Measurements from ENCODE around the gene ASPA.

The ASPA gene

DNA sequence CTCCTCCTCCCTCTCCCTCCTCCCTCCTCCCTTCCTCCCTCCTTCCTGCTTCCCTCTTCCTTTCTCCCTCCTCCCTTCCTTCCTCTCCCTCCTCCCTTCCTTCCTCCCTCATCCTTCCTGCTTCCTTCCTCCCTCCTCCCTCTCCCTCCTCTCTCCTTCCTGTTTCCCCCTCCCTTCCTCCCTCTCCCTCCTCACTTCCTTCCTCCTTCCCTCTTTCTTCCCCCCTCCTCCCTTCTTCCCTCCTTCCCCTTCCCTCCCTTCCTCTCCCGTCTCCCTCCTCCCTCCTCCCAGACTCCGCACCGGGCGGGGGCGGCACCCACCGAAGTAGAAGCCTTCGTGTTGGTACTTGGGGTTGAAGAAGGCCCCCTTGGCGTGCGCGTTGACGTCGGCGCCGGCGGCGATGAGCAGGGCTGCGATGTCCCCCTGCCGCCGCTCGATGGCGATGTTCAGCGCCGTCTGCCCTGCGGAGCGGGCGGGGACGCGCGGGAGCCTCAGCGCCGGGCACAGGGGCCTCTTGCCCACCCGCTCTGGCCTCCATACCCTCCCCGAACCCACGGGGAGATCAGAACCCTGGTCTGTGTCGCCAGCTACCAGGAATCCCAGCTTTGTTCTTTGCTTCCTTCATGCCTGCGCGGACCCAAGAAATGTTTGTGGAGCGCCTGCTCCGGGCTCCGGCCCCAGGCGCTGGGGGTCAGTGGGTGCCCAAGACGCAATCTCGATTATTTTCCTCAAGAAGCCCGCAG lies 59.6 kb downstream of the ASPA start:
- DNase-seq: peak; percentile 51 to 52

DNA sequence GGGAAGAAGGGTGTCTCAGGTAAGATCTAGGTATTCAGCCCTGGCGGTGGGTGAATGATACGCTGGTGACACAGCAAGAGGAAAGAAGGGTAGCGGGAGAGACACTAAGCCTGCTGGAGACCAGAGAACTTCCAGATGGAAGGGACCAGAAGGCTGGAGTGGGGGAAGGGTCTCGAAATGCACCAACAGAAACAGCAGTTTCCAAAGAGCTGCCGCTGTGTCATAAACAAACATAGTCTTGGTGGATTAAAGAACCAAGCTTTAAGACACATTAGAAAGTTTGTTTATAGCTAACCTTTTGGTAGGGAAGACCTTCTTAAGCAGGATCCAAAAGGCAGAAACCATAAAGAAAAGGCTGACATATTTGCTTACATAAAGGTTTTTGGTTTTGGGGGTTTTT lies 60.9 kb downstream of the ASPA start:
- no peak for DNase-seq

DNA sequence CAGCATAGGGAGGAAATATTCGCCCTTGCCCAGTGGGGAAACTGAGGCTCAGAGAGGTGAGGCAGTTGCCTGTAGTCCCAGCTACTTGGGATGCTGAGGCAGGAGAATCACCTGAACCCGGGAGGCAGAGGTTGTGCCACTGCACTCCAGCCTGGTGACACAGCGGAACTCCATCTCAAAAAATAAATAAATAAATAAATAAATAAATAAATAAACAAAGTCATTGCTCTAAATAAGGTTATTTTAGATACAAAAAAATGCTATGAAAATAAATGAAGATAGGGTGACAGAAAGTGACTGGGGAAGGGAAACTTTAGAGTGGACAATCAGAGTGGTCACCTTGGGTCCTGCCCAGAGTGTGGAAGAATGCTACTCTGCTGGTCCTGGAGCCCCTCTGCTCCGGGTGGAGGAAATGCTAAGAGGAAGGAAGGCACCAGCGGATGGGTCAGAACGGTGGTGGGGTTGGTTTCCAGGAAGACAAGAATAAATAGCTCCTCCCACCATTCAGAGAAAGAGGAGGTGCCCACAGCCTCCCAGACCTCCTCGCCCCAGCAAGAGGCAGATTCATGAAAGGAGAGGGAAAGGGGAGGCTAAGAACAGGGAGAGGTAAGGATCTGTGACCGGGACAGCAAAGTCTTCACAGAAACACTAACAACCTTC lies 64.2 kb downstream of the ASPA start:
- no peak for DNase-seq

DNA sequence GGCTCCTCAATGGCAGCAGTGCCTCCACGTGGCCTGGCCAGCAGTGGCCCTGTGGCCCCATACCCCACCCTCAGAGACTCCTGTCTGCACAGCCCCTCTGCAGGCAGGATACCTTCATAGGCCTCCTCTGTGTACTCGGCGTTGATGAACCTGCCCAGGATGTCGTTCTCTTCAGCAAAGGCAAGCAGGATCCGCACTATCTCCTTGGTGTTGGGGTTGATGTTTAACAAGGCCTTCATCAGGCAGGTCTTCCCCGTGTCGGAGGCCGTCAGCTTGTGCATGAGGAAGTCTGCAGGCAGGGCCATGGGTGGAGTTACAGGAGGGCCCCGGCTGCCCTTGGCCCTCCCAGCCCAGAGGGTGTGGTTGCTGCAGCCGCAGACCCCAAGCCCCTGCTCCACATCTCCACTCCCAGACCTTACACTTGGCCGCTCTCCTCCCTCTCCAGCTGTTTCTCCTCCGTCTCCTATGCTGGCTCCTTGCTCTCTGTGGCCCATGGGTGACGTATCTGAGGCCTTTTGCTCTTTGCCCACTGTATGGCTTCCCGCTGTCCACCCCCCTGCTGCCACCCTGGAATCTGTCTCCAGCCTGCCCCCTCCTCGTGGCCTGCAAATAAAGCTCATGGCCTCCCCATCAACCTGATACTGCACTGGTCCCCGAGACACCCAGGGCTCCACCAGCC lies 66.8 kb downstream of the ASPA start:
- no peak for DNase-seq

DNA sequence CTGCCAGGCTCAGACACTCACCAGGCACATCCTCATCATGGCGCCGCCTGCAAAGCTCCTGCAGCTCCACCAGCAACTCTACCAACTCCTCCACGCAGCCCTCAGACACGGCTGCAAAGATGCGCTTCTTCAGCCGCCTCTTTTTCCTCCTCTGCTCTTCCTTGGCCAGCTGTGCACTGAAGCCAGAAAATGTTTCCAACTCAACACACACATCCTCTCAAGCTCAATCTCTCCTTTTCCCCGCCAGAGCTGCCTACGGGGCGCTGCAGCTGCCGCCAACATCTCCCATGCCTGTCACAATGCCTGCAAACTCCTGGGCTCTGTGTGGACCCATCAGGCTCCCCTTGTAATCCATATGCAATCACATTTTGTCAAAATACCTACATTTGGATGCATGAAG lies 67.7 kb downstream of the ASPA start:
- no peak for DNase-seq

DNA sequence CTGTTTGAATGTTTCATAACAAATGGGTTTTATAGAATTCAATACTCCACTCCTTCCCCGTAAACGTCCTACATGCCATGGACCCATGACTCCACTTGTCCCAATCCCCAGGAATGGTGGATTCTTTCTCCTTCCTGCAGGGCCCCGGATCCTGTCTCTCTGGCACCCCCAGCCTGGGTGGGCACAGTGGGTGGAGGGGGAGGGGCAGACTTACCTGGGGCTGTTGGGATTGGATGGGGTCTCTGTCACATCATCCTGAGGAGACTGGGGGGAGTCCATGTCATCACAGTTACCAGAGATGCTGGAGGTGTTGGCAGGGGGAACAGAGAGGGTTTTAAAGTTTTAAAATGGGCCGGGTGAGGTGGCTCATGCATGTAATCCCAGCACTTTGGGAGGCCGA lies 68.6 kb downstream of the ASPA start:
- DNase-seq: no peak

DNA sequence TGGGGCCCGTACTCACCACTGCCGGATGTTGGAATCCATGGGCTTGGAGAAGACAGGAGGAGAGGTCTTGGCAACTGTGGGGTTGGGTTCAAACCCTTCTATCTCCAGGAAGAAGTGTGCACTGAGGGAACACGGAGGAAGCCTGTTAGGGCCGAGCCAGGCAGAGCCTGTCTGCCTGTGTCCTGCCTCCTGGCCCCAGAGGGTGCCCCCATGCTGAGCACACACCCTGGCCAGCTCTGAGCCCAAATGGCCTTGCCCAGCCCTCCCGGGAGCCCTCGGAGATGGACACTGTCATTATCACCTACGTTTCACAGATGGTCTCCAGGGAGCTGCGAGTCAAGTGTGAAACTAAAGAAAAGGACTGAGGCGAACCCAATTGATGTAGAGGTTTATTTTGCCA lies 69.4 kb downstream of the ASPA start:
- DNase-seq: no peak

DNA sequence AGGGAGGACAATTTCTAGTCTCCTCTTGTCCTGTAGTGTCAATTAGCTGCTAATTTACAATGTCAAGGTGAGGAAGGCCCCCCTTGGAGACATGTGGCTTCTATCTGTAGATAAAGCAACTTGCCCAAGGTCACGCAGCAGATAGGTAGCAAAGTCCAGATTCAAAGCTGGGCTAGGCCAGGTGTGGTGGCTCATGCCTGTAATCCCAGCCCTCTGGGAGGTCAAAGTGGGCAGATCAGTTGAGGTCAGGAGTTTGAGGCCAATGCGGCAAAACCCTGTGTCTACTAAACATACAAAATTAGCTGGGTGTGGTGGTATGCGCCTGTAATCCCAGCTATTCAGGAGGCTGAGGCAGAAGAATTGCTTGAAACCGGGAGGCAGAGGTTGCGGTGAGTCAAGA lies 70.7 kb downstream of the ASPA start:
- DNase-seq: no peak

DNA sequence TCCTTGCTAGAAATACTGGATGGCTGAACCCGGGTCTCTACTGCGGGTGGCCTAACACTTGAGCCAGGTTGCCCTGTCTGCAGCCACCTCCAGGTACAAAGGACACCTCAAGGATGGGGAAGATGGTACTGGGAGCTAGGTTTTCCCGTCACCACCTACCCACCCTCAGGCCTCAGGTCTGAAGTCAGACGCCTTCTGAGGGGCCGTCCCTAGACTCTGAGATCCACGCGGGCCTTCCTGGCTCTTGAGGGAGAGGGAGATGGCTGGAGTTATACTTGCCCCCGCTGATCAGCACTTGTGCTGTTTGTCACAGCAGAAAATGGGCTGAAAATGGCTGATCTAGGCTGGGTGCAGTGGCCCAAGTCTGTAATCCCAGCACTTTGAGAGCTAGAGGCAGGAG lies 71.2 kb downstream of the ASPA start:
- no peak for DNase-seq

DNA sequence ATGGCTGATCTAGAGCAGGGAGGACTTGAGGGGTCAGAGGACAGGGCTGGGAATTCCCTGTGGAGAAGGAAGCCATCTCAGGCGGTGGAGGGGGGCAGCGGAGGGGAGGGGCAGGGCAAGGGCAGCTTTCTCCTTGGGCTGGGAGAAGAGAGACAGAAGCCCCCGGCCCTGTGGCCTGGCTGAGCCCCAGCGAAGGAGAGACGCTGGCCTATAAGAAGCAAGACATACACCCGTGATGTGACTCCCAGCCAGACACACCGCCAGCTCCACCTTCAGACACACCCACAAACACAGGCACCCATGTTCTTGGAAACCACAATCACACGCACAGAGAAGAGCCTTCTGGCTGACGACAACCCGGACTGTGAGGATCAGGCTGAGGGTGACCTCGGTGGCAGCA lies 71.8 kb downstream of the ASPA start:
- DNase-seq: no peak

DNA sequence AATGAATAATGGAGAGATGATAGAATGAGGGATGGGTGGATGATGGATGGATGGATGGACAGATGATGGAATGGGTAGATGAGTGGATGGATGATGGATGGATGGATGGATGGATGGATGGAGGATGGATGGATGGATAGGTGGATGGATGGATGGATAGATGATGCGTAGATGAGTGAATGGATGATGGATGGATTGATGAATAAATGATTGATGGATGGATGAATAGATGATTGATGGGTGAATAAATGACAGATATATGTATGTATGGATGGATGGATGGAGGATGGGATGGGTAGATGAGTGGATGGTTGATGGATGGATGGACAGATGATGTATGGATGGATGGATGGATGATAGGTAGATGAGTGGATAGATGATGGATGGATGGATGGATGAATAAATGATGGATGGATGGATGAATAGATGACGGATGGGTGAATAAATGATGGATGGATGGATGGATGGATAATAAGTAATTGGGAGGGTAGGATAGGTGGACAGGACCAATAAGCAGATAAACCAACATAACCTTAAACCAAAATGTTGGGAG lies 73.9 kb downstream of the ASPA start:
- DNase-seq: no peak

DNA sequence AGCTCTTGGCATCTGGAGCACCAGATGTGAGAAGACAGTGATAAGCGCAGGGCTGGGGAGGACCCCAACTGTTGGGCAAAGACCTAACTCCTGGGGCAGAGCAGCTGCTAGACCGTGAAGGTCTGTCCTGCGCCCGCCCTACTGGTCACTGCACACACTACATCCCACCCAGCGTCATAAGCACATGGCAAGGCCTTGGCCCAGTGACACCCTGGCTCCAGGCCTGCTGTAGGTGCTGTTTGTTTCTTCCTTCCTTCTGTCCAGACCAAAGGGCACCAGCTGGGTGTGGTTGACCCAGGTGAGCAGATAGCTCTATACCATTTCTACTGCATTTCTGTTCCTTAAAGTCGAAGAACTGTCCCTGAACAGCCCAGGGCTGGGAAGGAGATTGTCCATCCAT lies 75.4 kb downstream of the ASPA start:
- no peak for DNase-seq

DNA sequence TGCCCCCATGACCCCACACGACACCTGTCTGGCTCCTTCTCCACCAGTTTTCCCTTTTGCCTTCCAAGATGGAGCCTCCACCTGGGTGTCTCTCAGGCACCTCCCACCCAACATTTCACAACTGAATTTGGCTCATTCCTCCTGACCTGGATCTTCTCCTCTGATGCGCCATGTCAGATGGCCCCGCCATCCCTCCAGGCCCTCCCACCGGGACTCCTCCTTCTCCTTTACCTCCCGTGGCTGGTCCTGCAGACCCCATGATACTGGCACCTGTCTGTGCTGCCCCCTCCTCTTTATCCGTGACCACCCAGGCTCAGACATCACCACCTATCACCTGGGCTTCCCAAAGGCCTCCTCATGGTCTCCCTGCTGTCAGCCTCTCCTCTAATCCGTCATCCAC lies 77.1 kb downstream of the ASPA start:
- no peak for DNase-seq
